ENCODE data around the gene ESRRB. TPM values are rescaled to one million over a fixed set of nuclear protein-coding genes. Genes with fewer than 3 reads are reported as not detected.

ESRRB gene
- total and polyA plus RNA-seq, 8 donors, result 0.58 to 4.6 (median 3.8) TPM; not detected in 2

GRCh38 chr14:76390621-76391020 lies 14.7 kb downstream of the ESRRB start:
- Histone ChIP-seq H3K4me1 (no peaks in the 10 kb centered on the region), H3K4me3 (no peak overlapping the region), H3K9me3 (no peaks in the 10 kb centered on the region), H3K27ac (no peak overlapping the region), H3K27me3 (peaks cover 0 to 38% (median 11%) of the 10 kb centered on the region in 3 donors), H3K36me3 (no peaks in the 10 kb centered on the region)
- intact Hi-C loops (cut with DNase I; ENCODE audit: low total_unique reads), result no loop called here
- 93 to 97% (median 93%) methylated on average over 7 of the region's 7 CpGs for WGBS, 5 donors
- DNase-seq, result no peak
- TF ChIP-seq POLR2AphosphoS5 (IDR thresholded peaks at IDR 0.05), result no peak
- TF ChIP-seq CTCF (IDR thresholded peaks at IDR 0.05), result no peak
- no peak for TF ChIP-seq POLR2A (IDR thresholded peaks at IDR 0.05)
- no peak for TF ChIP-seq EP300 (IDR thresholded peaks at IDR 0.05)

GRCh38 chr14:76391981-76392690 lies 16.2 kb downstream of the ESRRB start:
- H3K9me3 ChIP-seq, result no peaks in the 10 kb centered on the region
- intact Hi-C loops (cut with DNase I; ENCODE audit: low total_unique reads), result no loop called here
- H3K36me3 ChIP-seq, result no peaks in the 10 kb centered on the region
- WGBS, 5 donors, result 73 to 83% (median 77%) methylated on average over 11 to 12 of the region's 12 CpGs
- no peak overlapping the region for H3K27ac ChIP-seq
- H3K27me3 ChIP-seq, result peaks cover 0 to 32% (median 4%) of the 10 kb centered on the region in 3 donors
- TF ChIP-seq CTCF (IDR thresholded peaks at IDR 0.05), result no peak
- no peak for TF ChIP-seq POLR2A (IDR thresholded peaks at IDR 0.05)
- TF ChIP-seq POLR2AphosphoS5 (IDR thresholded peaks at IDR 0.05), result no peak
- no peak for TF ChIP-seq EP300 (IDR thresholded peaks at IDR 0.05)
- no peaks in the 10 kb centered on the region for H3K4me1 ChIP-seq
- no peak for DNase-seq
- no peak overlapping the region for H3K4me3 ChIP-seq

GRCh38 chr14:76394569-76394968 lies 18.6 kb downstream of the ESRRB start:
- Histone ChIP-seq H3K4me3 (no peak overlapping the region), H3K4me1 (no peaks in the 10 kb centered on the region), H3K36me3 (no peaks in the 10 kb centered on the region), H3K27ac (no peak overlapping the region), H3K27me3 (peaks cover 0 to 29% (median 2%) of the 10 kb centered on the region in 3 donors), H3K9me3 (no peaks in the 10 kb centered on the region)
- 68 to 76% (median 70%) methylated on average over 5 of the region's 5 CpGs for WGBS, 5 donors
- TF ChIP-seq POLR2A (IDR thresholded peaks at IDR 0.05) (no peak), EP300 (IDR thresholded peaks at IDR 0.05) (no peak), POLR2AphosphoS5 (IDR thresholded peaks at IDR 0.05) (no peak), CTCF (IDR thresholded peaks at IDR 0.05) (no peak)
- DNase-seq, result no peak
- intact Hi-C loops (cut with DNase I; ENCODE audit: low total_unique reads), result no loop called here

- WGBS, 5 donors, result 78 to 93% (median 84%) methylated on average over 8 of the region's 8 CpGs
- intact Hi-C loops (cut with DNase I; ENCODE audit: low total_unique reads), result no loop called here
- no peak for TF ChIP-seq POLR2AphosphoS5 (IDR thresholded peaks at IDR 0.05)
- no peak for TF ChIP-seq EP300 (IDR thresholded peaks at IDR 0.05)
- TF ChIP-seq CTCF (IDR thresholded peaks at IDR 0.05), result no peak
- TF ChIP-seq POLR2A (IDR thresholded peaks at IDR 0.05), result no peak
- H3K4me1 ChIP-seq, result no peaks in the 10 kb centered on the region
- no peaks in the 10 kb centered on the region for H3K9me3 ChIP-seq
- H3K27ac ChIP-seq, result no peak overlapping the region
- no peaks in the 10 kb centered on the region for H3K36me3 ChIP-seq
- no peak overlapping the region for H3K4me3 ChIP-seq
- no peak for DNase-seq
- H3K27me3 ChIP-seq, result peaks cover 0 to 28% (median 7%) of the 10 kb centered on the region in 3 donors
Measured at GRCh38 chr14:76395161-76395560, 19.2 kb downstream of the ESRRB start.

All from stomach (tissue), 9 donors.